Muscle layer of duodenum (tissue), 2 donors: Measurements from ENCODE around the gene DENND1A.
"Not testable (repeated sequence)": the region's sequence is repeated elsewhere in the genome, so short reads cannot be mapped to it uniquely, and the experiment has no call there.

Experiments used
- H3K27ac ChIP-seq: one replicate; pipeline ENCODE4 v1.7.0; 2013; ENCODE audit warnings: mild to moderate bottlenecking, low read length
- H3K27me3 ChIP-seq: one replicate; pipeline ENCODE4 v1.7.0; 2013; ENCODE audit warnings: low read depth, mild to moderate bottlenecking, control low read depth, low read length
- H3K36me3 ChIP-seq, 2 donors: one replicate each; pipeline ENCODE4 v1.7.0; 2013; ENCODE audit warnings: low read length in 2 of 2, control low read depth in 1 of 2, mild to moderate bottlenecking in 1 of 2; ENCODE audit not compliant: insufficient read depth in 2 of 2, control insufficient read depth in 1 of 2
- H3K4me1 ChIP-seq, 2 donors: one replicate each; pipeline ENCODE4 v1.7.0; 2013; ENCODE audit warnings: low read length in 2 of 2, mild to moderate bottlenecking in 2 of 2, control low read depth in 1 of 2, moderate library complexity in 1 of 2; ENCODE audit not compliant: insufficient read depth in 2 of 2, control insufficient read depth in 1 of 2
- H3K4me3 ChIP-seq, 2 donors: one replicate each; pipeline ENCODE4 v1.7.0; 2013; ENCODE audit warnings: low read length in 2 of 2, low read depth in 1 of 2, mild to moderate bottlenecking in 1 of 2
- H3K9me3 ChIP-seq, 2 donors: one replicate each; pipeline ENCODE4 v1.7.0; 2013; ENCODE audit warnings: low read length in 2 of 2, control low read depth in 1 of 2, mild to moderate bottlenecking in 1 of 2; ENCODE audit not compliant: control insufficient read depth in 1 of 2
- donor health status: healthy.

Gene DENND1A

DNA sequence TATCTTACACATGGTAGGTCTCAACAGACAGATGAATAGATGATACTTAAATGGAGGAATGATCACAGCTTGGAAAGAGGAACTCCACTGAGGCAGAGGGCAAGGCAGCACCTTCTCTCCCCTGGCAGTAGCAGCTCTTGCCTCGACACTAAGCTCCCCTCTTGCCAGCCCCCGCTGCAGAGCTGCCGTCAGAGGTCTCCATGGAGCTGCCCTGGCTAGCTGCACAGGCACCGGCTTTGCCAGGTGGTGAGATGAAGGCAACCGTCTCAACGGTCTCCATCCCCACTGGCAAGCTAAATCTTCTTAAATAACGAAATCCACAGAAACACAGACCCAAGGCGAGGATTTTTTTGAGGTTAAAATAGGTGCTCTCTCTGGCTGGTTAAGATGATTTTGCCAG is 492.7 kb downstream of the DENND1A start:
- Histone ChIP-seq H3K27me3 (no peaks in the 10 kb centered on the region), H3K9me3 (no peaks in the 10 kb centered on the region), H3K27ac (no peak overlapping the region), H3K4me3 (no peak overlapping the region), H3K4me1 (no peaks in the 10 kb centered on the region), H3K36me3 (peaks cover 0 to 48% of the 10 kb centered on the region in 2 donors)

DNA sequence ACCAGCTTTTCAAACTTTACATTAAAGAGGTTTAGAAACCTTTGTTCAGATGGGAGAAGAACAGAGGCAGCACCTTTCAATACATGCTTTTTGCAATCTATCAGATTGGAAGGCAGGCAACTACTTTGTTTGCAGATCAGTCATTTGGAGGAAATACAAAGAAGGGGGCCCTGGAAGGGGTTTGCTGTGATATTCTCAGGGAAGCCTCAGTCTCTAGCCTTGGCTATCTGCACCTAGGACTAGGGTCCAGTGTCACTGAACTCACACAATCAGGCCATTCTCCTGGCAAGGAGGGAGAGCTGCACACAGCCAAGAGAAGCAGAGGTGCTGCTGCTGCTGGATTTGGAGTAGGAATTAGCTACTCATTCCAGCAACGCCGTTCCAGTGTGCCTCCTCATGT is 494.5 kb downstream of the DENND1A start:
- no peak overlapping the region for H3K4me3 ChIP-seq
- no peaks in the 10 kb centered on the region for H3K4me1 ChIP-seq
- peaks cover 0 to 61% of the 10 kb centered on the region in 2 donors for H3K36me3 ChIP-seq
- H3K27me3 ChIP-seq, result no peaks in the 10 kb centered on the region
- H3K27ac ChIP-seq, result no peak overlapping the region
- H3K9me3 ChIP-seq, result no peaks in the 10 kb centered on the region

DNA sequence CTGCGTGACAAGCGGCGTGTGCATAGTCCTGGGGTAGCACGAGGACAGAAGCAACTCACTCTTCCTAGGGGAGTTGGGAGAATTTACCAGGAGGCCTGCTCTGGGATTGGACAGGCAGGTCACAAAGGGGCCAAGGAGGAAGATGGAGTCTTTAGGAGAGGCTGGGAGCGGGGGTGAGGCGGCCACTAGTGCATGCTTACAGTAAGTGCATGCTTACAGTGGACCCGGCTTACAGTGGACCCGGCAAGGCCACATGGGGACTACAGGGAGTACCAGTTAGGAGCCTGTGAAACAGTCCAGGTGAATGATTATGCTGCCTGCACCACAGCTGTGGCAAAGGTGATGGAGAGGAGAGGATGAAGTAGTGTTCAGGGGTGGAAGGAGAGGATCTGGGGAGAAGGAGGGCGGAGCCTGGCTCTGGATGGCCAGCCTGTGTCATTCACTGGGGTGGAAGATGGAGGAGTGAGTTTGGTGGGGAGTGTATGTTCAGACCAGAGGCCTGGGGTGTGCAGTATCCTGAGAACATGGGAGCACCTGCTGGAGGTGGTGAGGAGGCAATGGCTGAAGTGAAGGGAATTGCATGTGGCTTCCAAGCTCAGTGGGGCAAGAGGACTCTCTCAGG is 495.2 kb downstream of the DENND1A start:
- H3K27me3 ChIP-seq, result no peaks in the 10 kb centered on the region
- no peak overlapping the region for H3K4me3 ChIP-seq
- H3K9me3 ChIP-seq, result peaks cover 0 to 3% of the 10 kb centered on the region in 2 donors
- no peak overlapping the region for H3K27ac ChIP-seq
- H3K36me3 ChIP-seq, result peaks cover 0 to 58% of the 10 kb centered on the region in 2 donors
- H3K4me1 ChIP-seq, result no peaks in the 10 kb centered on the region

DNA sequence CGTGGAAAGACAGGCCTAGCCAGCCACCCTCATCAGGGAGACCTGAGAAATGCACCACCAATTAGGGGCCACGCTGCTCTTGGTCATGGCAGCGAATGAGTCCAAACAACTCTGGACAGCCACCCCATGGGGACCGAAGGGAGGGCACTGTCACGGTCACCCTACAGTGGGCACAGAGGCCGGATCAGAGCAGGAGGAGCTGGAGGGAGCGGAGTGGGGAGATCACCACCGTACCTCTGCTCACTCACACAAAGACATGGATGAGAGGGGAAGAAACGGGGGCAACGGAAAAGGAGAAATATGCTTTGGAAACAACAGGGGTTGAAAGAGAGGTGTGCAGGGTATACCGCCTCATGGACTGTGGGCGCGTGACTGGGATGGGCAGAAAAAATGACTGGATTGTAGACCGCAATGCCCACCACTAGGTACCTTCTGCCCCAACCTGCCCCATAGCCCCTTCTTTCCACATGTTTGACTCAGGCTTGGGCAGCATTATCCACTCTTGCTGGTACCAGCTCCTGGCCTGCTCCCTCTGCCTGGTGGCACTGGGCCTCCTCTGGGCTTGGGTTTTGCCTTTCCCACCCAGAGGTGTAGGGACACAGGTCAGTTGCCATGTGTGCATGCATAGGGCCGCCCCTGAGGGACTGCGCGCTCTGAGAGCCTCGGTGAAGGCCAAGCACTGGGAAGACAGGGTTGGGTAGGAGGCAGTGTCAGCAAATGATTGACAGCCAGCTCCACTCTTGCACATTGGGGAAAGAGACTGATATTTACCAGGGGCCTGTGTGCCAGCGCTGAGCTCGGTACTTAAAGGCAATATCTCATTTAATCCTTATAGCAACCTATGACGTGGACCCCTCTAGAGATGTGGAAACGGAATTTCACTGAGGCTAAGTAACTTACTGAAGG is 497.3 kb downstream of the DENND1A start:
- H3K36me3 ChIP-seq, result peaks cover 0 to 52% of the 10 kb centered on the region in 2 donors
- peaks cover 0 to 9% of the 10 kb centered on the region in 2 donors for H3K9me3 ChIP-seq
- no peaks in the 10 kb centered on the region for H3K4me1 ChIP-seq
- no peak overlapping the region for H3K27ac ChIP-seq
- H3K4me3 ChIP-seq, result no peak overlapping the region
- H3K27me3 ChIP-seq, result no peaks in the 10 kb centered on the region

DNA sequence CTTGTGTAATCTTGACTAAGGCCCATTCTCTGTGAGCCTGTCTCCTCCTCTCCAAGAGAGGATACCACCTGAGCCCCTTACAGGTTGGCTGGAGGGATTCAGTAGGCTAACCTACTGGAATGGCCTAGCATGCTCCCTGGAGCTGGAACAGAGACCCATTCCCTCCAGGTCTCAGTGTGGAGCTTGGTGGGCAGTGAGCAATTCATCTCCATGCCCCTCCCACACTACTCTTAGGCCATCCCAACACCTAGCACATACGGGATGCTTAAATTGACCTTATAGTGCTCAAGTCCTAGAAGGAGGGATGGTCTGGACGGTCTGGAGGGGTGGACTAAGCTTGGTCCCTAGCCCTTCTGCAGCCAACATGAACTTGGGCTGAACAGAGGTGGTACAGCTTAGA is 498.3 kb downstream of the DENND1A start:
- no peaks in the 10 kb centered on the region for H3K4me1 ChIP-seq
- H3K4me3 ChIP-seq, result no peak overlapping the region
- H3K36me3 ChIP-seq, result peaks cover 5 to 42% of the 10 kb centered on the region in 2 donors
- H3K27me3 ChIP-seq, result no peaks in the 10 kb centered on the region
- no peak overlapping the region for H3K27ac ChIP-seq
- H3K9me3 ChIP-seq, result peaks cover 0 to 9% of the 10 kb centered on the region in 2 donors

DNA sequence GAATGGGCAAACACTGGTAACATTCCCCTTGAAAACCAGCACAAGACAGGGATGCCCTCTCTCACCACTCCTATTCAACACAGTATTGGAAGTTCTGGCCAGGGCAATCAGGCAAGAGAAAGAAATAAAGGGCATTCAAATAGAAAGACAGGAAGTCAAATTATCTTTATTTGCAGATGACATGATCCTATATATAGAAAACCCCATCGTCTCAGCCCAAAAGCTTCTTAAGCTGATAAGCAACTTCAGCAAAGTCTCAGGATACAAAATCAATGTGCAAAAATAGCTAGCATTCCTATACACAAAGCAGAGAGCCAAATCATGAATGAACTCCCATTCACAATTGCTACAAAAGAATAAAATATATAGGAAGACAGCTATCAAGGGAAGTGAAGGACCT is 501.5 kb downstream of the DENND1A start:
- H3K27ac ChIP-seq, H3K9me3 ChIP-seq, H3K4me3 ChIP-seq, H3K27me3 ChIP-seq, H3K4me1 ChIP-seq: not testable (repeated sequence)
- H3K36me3 ChIP-seq, result peaks cover 5 to 37% of the 10 kb centered on the region in 2 donors

DNA sequence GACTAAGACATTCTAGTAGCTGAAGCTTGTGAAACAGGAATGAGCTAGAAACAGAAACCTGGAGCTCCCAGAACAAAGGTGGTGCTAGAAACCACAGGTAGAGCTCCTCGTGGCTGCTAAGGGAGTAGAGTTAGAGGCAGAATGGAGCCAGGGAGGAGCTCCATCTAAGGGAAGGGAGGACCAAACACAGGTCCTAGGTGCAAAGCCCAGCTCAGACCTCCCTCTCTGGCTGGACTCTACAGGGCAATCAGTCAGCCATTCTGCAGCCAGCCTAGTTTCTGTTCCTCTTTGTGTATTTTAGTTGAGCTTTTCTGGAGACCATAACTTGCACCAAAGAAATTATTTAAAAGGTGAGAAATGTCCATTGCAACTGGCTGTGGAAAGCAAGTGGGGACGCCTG is 503.5 kb downstream of the DENND1A start:
- peaks cover 5 to 21% of the 10 kb centered on the region in 2 donors for H3K36me3 ChIP-seq
- H3K27ac ChIP-seq, result no peak overlapping the region
- no peaks in the 10 kb centered on the region for H3K4me1 ChIP-seq
- H3K9me3 ChIP-seq, result peaks cover 0 to 9% of the 10 kb centered on the region in 2 donors
- H3K27me3 ChIP-seq, result no peaks in the 10 kb centered on the region
- no peak overlapping the region for H3K4me3 ChIP-seq

DNA sequence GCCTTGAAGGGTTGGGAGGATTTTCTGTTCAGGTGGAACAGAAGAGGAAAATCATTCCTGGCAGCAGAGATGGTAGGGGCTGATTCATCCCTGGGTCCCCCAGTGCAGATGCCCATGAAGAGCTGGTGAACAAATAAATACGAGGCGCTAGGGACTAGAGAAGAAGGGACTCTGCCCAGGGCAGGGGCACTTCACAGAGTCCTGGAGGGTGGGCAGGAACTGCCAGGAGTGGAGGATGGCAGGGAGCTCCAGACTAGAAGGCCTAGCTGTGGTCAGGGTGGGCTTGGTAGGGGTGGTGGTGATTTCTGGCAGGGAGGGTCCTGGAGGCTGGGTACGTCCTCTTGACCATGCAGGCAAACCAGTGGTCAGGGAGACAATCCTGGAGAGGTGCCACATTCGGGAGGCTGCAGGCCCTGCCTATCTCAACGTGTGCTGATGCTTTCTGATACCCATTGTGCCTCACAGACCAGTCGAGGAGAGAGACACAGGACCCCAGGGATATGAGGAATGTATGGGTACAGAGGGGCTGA is 504.0 kb downstream of the DENND1A start:
- Histone ChIP-seq H3K4me1 (no peaks in the 10 kb centered on the region), H3K9me3 (peaks cover 0 to 9% of the 10 kb centered on the region in 2 donors), H3K27me3 (no peaks in the 10 kb centered on the region), H3K27ac (no peak overlapping the region), H3K4me3 (no peak overlapping the region), H3K36me3 (peaks cover 5 to 18% of the 10 kb centered on the region in 2 donors)

DNA sequence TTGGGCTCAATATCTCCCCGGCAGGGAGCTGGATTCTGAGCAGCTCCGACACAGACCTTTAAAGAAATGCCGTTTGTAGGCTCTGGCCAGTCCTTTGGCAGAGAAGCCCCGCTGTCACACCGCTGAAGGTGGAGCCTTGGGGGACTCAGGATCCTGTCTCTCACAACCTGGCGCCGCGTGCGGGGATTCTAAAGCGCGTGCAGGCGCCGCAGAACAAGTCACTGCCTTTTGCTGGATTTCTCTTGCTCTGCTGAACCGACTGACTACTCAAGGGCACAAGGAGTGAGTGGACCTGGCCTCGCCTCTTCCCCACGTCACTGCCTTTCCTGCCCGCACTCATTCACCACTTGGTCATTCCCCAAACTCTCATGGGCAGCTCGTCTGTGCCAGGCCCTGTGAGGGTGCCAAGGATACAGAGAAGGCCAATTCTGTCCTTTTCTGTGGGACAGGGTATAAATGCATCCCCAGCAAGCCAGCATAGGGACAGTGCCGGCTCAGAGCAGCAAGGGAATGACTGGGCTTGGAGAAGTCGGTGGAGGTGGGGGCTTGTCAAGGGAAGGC is 504.6 kb downstream of the DENND1A start:
- peaks cover 5 to 16% of the 10 kb centered on the region in 2 donors for H3K36me3 ChIP-seq
- no peaks in the 10 kb centered on the region for H3K4me1 ChIP-seq
- H3K9me3 ChIP-seq, result peaks cover 0 to 8% of the 10 kb centered on the region in 2 donors
- H3K27me3 ChIP-seq, result no peaks in the 10 kb centered on the region
- no peak overlapping the region for H3K27ac ChIP-seq
- H3K4me3 ChIP-seq, result no peak overlapping the region

DNA sequence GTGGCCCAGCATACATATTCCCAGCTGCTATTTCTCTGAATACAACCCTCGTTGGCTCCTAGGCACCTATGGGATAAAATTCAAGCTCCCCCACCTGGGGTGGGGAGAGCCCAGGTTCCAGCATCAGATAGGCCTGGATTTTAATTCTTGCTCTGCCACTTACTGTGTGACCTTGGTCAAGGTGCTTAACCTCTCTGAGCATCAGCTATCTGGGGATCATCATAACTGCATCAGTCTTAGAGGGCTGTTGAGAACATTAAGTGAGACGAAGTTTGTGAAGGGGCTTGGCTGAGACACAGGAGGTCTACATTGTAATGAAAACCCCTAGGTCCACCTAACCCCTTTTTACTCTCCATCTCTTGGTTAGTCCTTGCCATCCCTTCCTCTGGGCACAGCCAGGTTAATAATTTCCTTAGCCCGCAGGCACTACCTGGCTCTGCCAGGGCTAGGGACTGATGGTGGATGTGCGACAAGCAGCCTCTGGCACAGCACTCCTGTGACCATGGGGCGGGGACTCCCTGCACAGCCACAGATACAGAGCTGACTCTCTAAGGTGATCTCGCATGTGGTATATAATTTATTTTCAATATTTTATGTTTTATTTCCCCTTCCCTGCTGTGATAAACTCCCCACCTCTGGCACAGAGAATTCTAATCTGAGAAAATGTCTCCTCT is 505.2 kb downstream of the DENND1A start:
- Histone ChIP-seq H3K27me3 (no peaks in the 10 kb centered on the region), H3K27ac (no peak overlapping the region), H3K9me3 (peaks cover 0 to 6% of the 10 kb centered on the region in 2 donors), H3K4me1 (no peaks in the 10 kb centered on the region), H3K4me3 (no peak overlapping the region), H3K36me3 (peaks cover 5 to 20% of the 10 kb centered on the region in 2 donors)

DNA sequence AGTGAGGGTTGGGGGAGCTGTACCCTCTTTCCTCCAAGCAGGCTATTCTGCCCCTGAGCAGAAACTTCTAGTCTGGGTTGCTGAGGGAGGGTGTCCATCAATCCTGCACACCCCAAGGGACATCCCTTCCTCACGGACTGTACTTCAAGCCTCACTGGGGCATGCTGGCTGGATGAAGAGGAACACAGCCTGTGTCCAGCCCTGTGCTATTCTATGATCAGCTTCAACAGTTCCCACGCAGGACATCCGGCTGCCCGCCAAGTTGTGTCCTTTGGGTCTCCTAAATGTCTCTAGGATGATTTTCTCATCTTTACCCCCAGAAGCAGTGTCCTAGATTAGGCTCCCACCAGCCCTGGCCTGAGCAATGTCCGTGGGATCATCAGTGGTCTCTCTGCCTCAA is 505.8 kb downstream of the DENND1A start:
- peaks cover 5 to 26% of the 10 kb centered on the region in 2 donors for H3K36me3 ChIP-seq
- no peak overlapping the region for H3K27ac ChIP-seq
- H3K27me3 ChIP-seq, result no peaks in the 10 kb centered on the region
- no peaks in the 10 kb centered on the region for H3K4me1 ChIP-seq
- no peak overlapping the region for H3K4me3 ChIP-seq
- peaks cover 0 to 3% of the 10 kb centered on the region in 2 donors for H3K9me3 ChIP-seq
